ENCODE measurements around the gene DIP2A. TPM values are rescaled to one million over a fixed set of nuclear protein-coding genes. Genes with fewer than 3 reads are reported as not detected.
"Not testable (repeated sequence)": the region's sequence is repeated elsewhere in the genome, so short reads cannot be mapped to it uniquely, and the experiment has no call there.

The DIP2A gene
- polyA plus RNA-seq, 5 donors: 48.0 to 68.7 (median 56.0) TPM

DNA sequence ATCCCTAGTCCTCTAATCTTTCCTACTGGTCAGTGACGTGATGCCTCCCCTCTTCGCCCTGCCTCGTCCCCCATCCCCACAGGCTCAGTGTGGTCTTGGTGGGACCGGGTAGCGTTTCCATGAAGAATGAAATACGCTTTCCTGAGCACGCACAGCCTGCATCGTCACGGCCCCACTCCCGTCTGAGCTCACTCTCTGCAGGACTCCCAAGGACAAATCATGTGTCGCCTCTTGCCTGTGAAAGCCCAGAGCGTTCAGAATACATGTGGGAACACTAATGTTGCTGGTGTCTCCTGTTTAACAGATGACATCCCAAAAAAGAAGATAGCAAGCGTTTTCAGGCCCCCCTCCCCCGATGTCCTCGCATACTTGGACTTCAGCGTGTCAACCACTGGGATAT is 97.0 kb downstream of the DIP2A start:
- no peak for DNase-seq

DNA sequence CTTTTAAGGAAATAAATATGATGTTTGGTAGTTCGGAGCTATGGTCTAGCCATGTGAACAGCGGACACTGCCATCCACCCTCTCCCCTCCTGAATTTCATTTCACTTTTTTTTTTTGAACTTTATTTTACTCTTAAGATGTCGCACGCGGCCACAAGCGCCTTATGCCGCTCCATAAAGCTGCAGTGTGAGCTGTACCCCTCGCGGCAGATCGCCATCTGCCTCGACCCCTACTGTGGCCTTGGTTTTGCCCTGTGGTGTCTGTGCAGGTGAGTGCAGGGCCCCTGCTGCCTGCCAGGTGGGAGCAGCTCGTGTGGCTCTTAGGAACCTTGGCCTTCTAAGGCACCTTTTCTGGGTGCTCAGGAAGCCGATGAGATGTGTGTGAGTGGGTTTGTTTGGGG is 98.1 kb downstream of the DIP2A start:
- no peak for DNase-seq

GRCh38 chr21:46557469-46557868 is 98.8 kb downstream of the DIP2A start:
- no peak for DNase-seq

- DNase-seq: no peak
These were observed 99.3 kb downstream of the DIP2A start for GRCh38 chr21:46557919-46558392.

DNA sequence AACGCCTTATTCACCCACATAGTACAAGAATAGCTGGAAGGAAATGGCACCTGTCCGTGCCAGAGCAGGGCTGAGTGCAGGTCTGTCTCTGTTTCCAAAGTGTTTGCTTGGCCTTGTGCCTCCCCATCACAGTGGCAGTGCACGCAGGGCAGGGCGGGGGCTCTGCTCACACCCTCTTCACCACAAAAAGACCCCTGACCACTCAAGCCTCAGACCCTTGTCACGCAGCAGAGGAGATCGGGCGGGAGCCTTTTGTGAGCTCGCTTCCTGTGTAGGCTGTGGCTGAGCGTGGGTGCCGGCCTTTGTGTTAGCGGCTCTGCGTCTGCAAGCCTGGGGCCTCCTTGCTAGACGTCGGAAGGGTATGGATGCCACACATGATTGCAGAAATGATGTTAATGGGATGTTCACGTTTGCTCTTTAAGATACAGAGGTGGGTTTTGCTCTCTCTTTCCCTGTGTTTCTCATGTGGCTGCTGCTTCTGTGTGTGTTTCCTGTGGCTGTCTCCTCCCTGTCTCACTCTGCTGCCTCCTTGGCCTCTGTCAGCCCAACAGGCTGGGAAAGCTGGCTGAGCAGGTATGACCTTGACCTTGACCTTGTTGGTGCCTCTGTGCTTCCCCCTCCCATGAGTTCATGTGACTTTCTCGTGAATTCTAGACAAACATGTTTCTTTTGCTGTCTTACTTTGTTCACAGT is 100.7 kb downstream of the DIP2A start:
- DNase-seq: no peak

GRCh38 chr21:46560568-46561444 is 102.1 kb downstream of the DIP2A start:
- DNase-seq: no peak

GRCh38 chr21:46561445-46562090 is 102.9 kb downstream of the DIP2A start:
- no peak for DNase-seq

DNA sequence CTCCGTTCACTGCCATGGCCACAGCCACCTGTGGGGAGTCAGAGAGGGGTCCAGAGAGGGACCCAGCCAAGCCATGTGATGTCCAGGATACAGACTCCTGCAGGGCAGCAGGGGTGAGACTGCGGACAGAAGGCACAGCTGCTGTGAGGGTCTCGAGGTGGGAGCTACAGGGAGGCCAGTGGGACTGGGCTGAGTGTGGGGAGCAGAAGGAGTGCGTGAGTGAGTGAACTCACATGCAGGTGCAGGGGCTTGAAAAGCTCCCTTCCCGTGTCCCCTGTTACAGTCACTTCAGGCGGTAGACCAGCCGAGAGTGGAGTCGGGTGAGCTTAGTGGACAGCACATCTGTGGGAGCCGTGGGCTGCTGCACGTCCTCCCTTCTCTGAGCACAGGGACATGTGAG is 103.8 kb downstream of the DIP2A start:
- DNase-seq: no peak

GRCh38 chr21:46562964-46563607 is 104.4 kb downstream of the DIP2A start:
- DNase-seq: no peak

- DNase-seq: no peak
These were observed 105.7 kb downstream of the DIP2A start for GRCh38 chr21:46564391-46564790.

- no peak for DNase-seq
These were observed 108.7 kb downstream of the DIP2A start for GRCh38 chr21:46567348-46567747.

GRCh38 chr21:46568562-46568961 is 109.9 kb downstream of the DIP2A start:
- DNase-seq: no peak

- no peak for DNase-seq
These were observed 110.4 kb downstream of the DIP2A start for GRCh38 chr21:46569081-46569480.

DNA sequence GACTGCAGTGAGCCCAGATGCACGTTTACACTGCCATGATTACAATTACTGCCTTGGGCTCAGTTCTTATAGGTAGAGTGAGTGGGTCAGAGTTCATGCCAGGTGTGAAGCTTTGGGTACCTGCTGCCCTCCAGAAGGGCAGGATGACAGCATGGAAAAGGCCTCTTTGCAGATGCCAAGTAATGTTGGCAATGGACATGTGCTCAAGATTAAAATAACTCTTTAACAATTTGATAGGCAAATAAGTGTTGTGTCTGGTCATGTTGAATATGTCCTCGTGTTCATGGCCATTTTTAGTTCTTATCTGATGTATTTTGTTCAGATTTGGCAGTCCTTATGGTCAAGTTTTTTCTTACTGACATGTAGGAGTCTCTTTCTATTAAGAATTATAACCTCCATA is 111.4 kb downstream of the DIP2A start:
- DNase-seq: no peak

DNA sequence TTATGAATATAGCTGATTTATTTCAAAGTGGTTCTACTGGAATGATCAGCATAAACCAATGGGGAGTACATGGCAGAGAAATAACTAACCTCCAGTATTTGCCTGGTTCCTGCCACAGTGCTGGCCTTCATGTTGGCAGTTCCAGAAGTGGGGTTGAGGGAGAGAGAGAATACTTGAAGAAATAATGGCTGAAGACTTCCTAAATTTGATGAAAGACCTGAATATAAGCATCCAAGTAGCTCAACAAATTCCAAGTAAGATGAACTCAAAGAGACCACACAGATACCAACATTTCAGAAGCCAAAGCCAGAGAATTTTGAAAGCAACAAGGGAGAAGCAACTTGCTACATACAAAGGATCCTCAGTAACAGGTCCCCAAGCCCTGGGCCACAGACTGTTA is 111.9 kb downstream of the DIP2A start:
- no peak for DNase-seq

DNA sequence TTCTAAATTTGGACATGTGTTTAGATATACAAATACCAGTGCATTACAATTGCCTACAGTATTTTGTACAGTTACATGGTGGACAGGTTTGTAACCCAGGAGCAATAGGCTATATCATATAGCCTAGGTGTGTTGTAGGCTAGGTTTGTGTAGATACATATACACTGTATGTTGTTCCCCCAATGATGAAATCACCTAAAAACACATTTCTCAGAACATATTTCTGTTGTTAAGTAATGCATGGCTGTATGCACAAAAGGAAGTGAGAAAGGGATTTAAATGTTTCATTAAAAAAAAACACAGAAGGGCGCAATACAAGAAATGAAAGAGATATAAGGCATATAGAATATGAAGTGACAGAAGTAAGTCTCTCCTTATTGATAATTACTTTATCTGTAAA is 114.2 kb downstream of the DIP2A start:
- no peak for DNase-seq

DNA sequence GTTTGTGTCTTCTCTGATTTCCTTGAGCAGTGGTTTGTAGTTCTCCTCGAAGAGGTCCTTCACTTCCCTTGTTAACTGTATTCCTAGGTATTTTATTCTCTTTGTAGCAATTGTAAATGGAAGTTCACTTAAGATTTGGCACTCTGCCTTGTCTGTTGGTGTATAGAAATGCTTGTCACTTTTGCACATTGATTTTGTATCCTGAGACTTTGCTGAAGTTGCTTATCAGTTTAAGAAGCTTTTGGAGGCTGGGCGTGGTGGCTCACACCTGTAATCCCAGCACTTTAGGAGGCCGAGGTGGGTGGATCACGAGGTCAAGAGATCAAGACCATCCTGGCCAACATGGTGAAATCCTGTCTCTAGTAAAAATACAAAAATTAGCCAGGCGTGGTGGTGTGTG is 119.1 kb downstream of the DIP2A start:
- not testable (repeated sequence) for DNase-seq

DNA sequence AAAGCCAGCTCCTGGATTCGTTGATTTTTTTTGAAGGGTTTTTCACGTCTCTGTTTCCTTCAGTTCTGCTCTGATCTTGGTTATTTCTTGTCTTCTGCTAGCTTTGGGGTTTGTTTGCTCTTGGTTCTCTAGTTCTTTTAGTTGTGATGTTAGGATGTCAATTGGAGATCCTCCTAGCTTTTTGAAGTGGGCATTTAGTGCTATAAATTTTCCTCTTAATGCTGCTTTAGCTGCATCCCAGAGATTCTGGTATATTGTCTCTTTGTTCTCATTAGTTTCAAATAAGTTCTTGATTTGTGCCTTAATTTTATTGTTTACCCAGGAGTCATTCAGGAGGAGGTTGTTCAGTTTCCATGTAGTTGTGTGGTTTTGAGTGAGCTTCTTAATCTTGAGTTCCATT is 120.7 kb downstream of the DIP2A start:
- DNase-seq: not testable (repeated sequence)

GRCh38 chr21:46581780-46582307 is 123.2 kb downstream of the DIP2A start:
- DNase-seq: no peak

GRCh38 chr21:46585191-46585953 is 126.7 kb downstream of the DIP2A start:
- no peak for DNase-seq

GRCh38 chr21:46594276-46594675 is 135.6 kb downstream of the DIP2A start:
- no peak for DNase-seq

All from right lung (tissue), 5 donors.